Activated CD8-positive, alpha-beta memory T cell treated with anti-CD3 and anti-CD28 coated beads for 48 hours (primary cell): ENCODE data around the gene CDC42BPA.
"Not testable (repeated sequence)": the region's sequence is repeated elsewhere in the genome, so short reads cannot be mapped to it uniquely, and the experiment has no call there.

Experiments
- DNase-seq, 3 experiments: peaks; one replicate each; pipeline ENCODE4 v3.0.0-alpha.2; 2020; ENCODE audit warnings: low read depth in 2 of 3, low spot score in 2 of 3

Gene CDC42BPA

DNA sequence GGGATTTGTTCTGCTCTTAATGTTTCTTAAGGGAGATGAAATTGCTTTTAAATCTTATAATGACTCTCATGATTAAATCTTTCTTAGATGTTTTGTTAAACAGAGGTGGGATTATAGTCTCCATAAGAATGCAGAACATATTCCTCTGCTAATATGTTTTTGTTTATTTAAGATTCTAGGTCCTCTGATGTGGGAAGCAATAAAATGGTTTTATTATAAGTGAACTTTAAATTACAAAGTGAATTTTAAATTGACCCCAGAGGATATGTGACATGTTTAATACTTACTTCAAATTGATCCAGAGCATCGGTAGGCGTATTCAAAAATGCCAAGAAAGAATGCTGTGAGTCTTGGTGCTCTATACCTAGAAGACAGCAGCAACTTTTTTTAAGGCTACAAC lies 248.8 kb downstream of the CDC42BPA start:
- DNase-seq: no peak

DNA sequence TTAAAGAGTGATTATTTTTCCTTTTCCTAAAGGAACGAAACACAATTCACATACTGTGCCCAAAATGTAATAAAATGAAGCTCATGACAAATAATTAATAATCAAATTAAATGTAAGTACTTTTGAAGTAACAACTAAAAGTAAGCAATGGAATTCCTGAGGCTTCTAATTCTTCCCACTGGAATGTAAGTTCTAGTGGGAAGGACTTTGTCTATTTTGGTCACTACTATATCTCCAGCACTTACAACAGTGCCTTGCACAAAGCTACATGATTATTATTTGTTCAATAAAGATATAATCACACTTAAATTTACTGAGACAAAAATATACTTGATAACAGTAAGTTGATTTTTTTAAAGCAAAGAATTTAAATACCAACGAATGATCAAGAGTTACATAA lies 249.4 kb downstream of the CDC42BPA start:
- no peak for DNase-seq

DNA sequence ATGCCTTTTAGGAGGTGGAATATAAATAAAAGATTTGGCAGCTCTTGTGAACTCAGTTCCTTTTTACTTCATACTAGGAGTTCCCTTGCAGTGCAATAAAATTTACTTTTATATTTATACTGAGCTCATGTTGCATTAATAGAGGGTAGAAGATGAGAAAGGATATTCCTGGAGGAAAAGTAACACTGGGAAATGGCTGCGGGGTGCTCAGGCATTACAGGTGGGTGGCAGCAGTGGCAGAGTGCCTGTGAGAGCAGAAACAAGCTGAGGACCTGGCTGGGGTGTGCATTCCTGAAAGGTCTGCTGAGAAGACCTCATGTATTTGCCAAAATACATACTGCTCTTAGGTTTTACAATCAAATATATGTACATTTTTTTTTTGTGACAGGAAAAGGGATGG lies 251.3 kb downstream of the CDC42BPA start:
- no peak for DNase-seq

DNA sequence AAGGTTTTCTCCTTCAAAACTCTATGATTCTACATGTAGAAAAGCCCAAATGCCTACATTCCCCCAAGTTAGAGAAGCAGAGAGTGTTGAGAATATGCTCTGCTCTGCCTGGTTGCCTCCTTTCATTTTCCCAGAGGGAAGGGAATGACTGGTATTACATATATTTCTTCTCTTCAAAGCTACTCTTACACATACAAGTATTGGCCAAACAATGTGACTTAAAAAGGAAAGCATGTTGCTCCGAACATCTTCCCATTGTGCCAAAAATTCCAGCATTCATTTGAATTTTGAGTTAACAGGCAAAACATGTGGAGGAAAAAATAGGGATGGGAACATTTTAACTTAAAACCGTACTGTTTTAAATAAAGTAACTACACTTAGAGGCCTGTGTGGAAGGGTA lies 253.0 kb downstream of the CDC42BPA start:
- no peak for DNase-seq

DNA sequence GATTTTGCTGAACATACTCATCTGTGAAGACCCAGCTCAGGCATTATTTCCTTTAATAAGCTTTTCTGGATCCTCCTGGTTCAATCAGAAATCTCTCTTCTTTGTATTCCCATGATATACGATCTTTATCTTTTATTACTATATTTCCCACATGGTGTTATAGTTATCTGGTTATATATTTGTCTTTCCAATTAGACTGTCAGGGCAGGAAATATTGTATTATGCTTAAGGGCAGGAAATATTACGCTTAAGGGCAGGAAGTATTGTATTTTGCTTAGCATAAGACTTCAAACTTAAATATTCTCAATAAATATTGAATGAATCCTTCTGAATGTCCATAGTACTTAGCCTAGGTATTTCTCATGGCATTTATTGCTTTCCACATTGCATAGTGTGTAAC lies 256.0 kb downstream of the CDC42BPA start:
- no peak for DNase-seq

DNA sequence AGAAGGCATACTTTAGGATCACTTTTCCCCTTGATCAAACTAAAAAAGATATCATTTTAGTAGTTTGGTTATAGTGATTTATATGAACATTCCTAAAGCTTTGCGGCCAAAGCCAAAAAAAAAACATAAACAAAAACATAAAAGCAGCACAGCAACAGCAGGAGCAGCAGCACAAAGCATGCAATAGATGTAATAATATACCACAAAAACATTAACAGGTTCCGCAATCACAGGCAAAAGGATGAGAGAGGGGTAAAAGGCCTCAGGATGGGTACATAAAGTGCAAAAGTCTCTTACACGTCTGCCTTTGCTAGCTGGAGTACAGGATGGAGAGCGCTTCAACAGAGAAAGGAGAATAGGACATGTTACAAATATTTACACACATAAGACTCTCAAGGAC lies 259.2 kb downstream of the CDC42BPA start:
- DNase-seq: no peak

DNA sequence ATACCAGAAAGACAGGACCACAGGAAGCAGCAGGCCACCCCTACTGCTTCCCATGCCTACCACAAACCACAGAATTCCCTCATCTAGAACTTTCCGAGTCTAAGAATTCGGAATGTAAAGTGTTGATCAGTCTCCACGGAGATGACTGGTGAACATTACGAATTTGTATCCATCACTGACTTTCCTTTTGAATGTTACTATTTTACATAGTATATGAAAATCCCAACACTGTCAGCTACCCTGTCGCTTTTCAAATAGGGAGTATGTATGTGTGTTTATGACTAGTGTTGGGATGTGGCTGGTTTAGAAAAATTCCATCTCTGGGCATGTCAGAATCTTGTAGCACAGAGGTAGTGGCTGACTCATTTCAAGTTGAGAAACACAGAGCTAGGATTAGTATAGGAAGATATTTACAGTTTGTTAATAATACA lies 260.0 kb downstream of the CDC42BPA start:
- no peak for DNase-seq

DNA sequence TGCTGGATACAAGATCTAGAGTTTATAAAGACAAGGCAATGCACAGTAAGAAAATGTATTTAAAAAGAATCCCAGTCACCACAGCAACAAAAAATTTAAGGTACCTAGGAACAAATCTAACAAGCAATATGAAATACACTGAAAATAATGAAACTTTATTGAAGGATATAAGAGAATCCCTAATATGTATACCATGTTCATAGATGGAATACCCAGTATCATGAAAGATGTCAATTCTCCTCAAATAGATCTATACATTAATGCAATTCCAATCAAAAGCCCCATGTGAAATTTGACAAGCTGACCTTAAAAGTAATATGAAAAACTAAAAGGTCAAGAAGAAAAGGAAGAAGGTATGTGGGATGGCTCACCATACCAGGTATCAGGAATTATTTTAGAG lies 269.0 kb downstream of the CDC42BPA start:
- DNase-seq: no peak

DNA sequence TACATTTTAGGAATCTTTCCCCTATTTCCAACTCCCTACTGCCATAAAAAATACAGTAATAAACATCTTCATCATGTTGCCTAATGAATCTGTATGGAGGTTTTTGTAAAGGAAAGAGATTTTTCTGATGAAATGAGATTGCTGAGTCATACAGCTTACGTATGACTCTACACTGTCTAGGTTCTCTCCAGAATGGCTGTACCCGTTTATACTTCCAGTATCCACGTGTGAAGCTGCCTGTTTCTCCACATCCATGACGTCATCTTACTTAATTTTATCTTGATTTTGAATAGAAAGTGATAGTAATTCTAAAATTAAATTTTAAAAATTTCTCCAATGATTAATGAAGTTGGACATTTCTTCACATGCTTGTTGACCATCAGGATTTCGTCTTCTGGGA lies 274.5 kb downstream of the CDC42BPA start:
- no peak for DNase-seq

DNA sequence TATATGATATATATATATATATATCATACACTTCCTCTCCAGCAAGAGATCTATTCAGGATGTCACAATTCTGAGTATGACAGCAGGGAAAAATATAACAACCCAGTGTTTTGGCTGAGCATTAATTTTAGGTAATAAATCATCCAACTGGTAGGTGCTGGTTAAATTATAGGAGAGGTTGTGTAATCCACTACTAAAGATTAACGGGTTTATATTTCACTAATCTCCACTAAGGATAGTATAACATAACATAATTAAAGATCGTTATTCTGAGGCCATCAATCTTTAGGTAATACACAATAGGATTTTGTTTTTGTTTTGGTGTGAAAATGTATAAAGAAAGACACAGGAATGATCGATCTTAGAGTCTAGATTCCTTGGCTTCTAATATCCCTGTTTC lies 276.0 kb downstream of the CDC42BPA start:
- DNase-seq: no peak

DNA sequence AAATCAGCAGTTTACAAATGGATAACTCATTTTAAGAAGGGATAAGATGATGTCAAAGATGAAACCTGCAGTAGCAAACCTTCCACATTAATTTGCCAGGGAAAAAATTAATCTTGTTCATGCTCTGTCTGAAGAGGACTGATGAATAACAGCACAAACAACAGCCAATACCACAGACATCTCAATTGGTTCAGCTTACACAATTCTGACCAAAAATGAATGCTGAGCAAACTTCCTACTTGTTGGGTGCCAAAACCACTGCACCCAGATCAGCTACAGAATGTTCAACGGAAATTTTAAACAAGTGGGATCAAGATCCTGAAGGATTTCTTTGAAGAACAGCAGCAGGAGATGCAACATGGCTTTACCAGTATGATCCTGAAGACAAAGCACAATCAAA lies 279.9 kb downstream of the CDC42BPA start:
- no peak for DNase-seq

DNA sequence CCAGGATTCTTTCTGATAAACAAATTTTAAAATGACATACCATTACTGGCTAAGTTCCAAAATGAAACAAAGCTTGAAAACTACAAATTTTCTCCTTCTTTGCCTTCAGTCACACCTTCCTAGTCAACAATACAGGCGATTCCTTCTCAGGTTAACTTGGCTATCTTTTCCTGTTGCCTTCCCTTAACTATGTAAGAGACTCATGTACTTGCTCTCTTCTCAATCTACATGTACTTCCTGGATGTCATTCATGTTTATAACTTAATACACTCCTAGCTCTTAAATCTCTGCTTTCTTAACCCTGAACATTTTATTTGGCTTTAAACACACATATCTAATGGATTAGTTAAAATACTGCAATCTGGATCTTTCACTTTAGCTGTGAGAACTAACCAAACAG lies 281.2 kb downstream of the CDC42BPA start:
- DNase-seq: no peak

DNA sequence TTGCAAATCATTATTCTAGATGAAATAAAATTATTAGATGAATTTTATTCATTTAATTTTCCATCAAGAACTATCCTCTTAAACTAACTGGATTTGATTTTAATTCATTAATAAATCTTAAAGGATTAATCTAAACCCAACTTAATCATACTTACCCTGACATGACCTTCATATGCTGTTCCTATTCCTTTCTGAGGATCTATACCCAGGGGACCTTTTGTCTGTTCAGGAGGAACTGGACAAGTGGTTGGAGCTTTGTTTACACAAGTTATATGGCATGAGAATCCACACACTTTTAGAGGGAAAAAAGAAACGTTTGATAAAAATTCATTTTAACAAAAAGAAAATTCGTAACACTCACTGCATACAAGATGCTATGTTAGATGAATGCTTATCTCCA lies 283.0 kb downstream of the CDC42BPA start:
- DNase-seq: no peak

DNA sequence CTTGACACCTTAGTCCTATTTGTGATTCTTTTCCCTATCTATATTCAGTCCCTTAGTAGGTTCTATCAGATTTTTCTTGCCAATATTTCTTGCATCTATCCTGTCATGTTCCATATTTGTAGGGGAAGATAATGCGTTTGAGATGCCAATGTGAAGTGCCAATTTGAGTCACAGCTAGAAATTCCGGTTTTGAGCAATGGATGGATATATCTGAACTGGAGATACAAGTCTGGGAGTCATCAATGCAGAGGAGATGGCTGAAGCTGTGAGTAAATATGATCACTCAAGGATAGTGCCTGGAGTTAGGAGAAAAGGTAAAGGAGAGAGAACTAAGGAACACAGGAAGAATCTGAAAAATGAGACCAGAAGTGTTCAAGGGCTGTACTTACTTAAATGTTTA lies 284.4 kb downstream of the CDC42BPA start:
- DNase-seq: no peak

DNA sequence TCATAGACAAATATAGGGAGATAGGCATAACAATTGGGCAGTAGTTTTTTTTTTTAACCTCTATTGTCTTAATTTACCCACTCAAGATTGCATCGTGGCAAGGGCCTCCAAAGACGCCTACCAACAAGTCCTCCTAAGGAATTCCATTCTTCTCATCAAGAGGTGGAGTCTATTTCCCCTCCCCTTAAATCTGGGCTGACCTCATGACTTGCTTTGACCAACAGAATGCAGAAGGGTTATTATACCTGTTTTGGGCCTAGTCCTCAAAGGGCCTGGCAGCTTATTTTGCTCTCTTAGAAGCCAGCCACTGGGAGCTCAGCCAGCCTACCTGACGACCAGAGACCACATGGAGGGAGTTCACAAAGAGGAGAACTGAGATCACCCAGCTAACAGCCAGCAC lies 285.9 kb downstream of the CDC42BPA start:
- no peak for DNase-seq

DNA sequence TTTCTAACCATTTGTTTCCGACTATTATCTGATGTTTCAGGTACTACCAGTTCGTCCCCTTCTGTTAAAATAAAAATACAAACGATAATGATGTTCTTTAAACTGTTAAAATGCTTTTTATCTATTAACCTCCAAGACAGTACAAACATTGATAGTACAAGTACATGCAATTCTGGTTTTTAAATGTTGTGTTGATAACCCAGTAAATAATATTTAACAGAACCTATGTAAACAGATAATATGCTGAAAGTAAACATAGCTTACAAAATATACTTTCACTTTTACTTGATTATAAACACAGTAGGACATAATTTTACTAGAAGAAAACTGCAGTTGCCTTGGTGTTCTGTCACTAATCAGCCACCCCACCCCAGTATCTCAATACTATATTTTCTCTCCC lies 301.3 kb downstream of the CDC42BPA start:
- DNase-seq: no peak

DNA sequence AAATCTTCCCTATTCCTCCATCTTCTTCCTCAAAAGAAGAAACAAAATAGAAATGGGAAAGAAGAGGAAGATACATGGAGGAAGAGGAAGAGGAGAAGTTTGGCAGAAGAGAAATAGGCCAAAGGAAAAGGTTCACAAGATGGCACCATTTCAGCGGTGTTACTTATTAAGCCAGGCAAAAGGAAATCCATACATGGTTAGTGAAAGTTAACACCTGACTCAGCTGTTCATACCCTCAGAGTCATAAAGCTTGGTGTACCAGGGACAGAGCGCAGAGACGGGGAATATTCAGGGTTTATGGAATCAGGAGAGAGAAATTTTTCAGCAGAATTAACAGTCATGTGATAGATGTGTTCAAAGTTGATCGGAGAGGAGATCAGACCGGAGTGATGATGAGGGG lies 307.6 kb downstream of the CDC42BPA start:
- DNase-seq: no peak

DNA sequence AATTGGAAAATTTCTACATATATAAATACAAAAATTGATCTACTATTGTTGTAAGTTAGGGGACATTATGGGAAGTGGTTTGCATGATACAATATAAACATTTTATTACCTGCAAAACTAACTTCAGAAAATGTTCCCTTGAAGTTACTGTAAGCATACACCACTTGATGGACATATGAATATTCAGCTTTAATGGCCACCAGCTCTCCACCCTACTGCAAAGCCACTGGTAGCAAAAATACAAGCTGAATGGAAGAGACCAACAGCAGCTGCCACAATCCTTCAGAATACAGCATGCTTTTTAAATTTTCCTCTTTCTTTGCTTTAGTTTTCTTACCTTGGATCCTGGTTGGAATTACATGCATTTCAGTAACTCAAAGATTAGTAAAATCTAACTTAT lies 308.4 kb downstream of the CDC42BPA start:
- DNase-seq: no peak

DNA sequence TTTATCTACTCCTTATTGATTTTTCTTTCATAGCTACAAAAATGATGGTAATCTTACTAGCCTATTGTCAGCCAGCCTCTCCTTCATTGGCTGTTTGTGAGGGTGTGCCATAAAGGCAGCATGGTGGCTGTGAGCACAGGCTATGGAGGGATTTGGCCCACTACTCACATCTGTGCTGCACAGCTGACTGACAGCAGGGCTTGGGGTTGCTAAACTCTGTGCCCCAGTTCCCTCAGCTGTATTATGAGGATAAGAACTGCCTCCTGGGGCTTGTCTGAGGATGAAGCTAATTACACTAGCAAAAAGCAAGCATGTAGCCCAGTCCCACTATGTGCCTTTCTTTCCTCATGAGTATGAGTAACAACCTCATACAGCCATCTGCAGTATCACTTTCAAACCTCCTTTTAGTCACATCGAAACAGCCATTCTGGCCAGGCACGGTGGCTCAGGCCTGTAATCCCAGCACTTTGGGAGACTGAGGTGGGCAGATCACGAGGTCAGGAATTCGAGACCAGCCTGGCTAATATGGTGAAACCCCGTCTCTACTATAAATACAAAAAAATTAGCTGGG lies 312.0 kb downstream of the CDC42BPA start:
- no peak for DNase-seq

DNA sequence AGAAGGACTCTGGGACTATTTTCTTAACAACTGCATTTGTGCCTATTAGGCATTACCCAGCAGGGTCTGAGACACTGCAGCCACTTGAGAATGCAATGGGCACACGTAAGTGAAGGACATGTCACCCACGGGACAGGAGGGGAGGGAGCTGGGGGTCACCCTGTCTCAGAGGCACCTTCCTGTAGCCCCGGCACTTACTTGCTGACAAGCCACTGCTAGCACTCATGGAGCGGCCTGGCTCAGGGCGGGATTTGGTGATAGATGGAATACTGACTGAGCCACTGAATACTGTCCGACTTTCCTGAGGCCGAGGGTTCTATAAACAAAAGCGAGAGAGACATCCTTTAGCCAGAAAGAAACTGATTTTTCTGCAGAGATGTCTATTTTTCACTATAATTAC lies 313.5 kb downstream of the CDC42BPA start:
- no peak for DNase-seq

DNA sequence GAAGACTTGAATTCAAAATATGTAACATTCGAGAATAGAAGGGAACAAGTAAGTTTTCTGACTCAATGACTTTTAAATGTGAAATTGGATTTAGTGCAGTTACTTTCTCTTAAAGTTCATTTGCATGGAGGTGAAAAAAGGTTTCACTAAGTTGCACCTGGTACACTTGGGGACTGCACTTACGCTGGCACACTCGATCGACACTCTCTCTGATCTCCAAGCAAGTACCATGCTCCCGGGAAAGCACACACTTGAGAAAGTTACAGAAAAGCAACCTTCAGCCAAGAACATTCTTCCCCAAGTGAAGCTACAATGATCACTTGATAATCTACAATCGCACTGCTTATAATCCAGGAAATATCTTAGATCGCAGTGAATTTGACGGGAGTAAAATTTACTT lies 315.1 kb downstream of the CDC42BPA start:
- no peak for DNase-seq

DNA sequence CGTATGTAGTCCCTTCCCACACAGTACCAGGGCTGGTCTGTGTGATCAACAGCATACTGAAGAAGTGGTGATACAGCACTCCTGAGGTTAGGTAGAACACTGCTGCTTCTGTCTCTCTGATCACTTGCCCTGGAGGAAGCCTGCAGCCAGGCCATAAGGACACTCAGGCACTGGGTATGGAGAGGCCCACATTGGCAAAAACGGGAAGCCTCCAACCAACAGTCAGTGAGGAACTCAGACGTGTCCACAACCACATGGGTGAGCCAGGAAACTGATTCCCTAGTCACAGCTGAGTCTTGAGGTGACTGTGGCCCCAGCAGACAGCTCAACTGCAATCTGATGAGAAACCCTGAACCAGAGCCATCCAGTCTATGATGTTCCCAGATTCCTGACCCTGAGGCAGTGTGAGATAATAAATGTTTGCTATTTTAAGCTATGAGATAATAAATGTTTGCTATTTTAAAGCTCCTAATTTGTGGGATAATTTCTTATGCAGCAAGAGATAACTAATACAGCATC lies 315.7 kb downstream of the CDC42BPA start:
- DNase-seq: no peak

DNA sequence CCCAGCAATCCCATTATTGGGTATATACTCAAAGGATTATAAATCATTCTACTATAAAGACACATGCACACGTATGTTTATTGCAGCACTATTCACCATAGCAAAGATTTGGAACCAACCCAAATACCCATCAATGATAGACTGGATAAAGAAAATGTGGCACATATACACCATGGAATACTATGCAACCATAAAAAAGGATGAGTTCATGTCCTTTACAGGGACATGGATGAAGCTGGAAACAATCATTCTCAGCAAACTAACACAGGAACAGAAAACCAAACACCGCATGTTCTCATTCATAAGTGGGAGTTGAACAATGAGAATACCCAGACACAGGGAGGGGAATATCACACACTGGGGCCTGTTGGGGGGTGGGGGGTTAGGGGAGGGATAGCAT lies 318.7 kb downstream of the CDC42BPA start:
- not testable (repeated sequence) for DNase-seq
